ENCODE results near the gene PPCDC. TPM values are rescaled to one million over a fixed set of nuclear protein-coding genes. Genes with fewer than 3 reads are reported as not detected.
A peak's percentile ranks its signal among the peaks of the same experiment; 100 is the strongest.

PPCDC gene
- total RNA-seq, 4 donors from 2014 or later = 7.4 to 25.7 (median 13.1) TPM

- Histone ChIP-seq H3K4me1 (peaks cover 15% of the 10 kb centered on the region), H3K27ac (no peak overlapping the region), H3K4me3 (no peak overlapping the region), H3K9me3 (no peaks in the 10 kb centered on the region), H3K27me3 (peaks cover 15% of the 10 kb centered on the region), H3K36me3 (no peaks in the 10 kb centered on the region)
- 72% methylated on average over 2 of the region's 2 CpGs for WGBS
- no peak for TF ChIP-seq EP300 (IDR thresholded peaks at IDR 0.05)
- TF ChIP-seq CTCF (IDR thresholded peaks at IDR 0.05) = no peak
- TF ChIP-seq POLR2AphosphoS5 (IDR thresholded peaks at IDR 0.05) = no peak
- TF ChIP-seq POLR2A (IDR thresholded peaks at IDR 0.05) = no peak
- DNase-seq (ENCODE audit: low spot score in 2 of 2) = no peak
Measured at GRCh38 chr15:74994236-74994635, 29.2 kb upstream of the PPCDC start.

GRCh38 chr15:74994685-74995084 is 28.7 kb upstream of the PPCDC start:
- Histone ChIP-seq H3K4me1 (peaks cover 15% of the 10 kb centered on the region), H3K36me3 (no peaks in the 10 kb centered on the region), H3K4me3 (peak overlapping the region; percentile 69), H3K9me3 (no peaks in the 10 kb centered on the region), H3K27me3 (peaks cover 15% of the 10 kb centered on the region), H3K27ac (no peak overlapping the region)
- no peak for DNase-seq (ENCODE audit: low spot score in 2 of 2)
- TF ChIP-seq CTCF (IDR thresholded peaks at IDR 0.05) = no peak
- TF ChIP-seq EP300 (IDR thresholded peaks at IDR 0.05) = no peak
- no peak for TF ChIP-seq POLR2A (IDR thresholded peaks at IDR 0.05)
- TF ChIP-seq POLR2AphosphoS5 (IDR thresholded peaks at IDR 0.05) = no peak
- 48% methylated on average over 5 of the region's 5 CpGs for WGBS

- H3K4me1 ChIP-seq = peaks cover 15% of the 10 kb centered on the region
- peak; percentile 94 for DNase-seq (ENCODE audit: low spot score in 2 of 2)
- 2% methylated on average over 25 of the region's 58 CpGs for WGBS
- peak within 1 kb of the TSS; percentile 69 for H3K4me3 ChIP-seq
- no peak within 1 kb of the TSS for H3K27ac ChIP-seq
- TF ChIP-seq EP300 (IDR thresholded peaks at IDR 0.05) (no peak), POLR2AphosphoS5 (IDR thresholded peaks at IDR 0.05) (peak in 1 of 3 donors; percentile 19)
- H3K36me3 ChIP-seq = no peaks in the 10 kb centered on the region
- peaks cover 15% of the 10 kb centered on the region for H3K27me3 ChIP-seq
- H3K9me3 ChIP-seq = no peaks in the 10 kb centered on the region
Measured at GRCh38 chr15:74995182-74995778, 28.1 kb upstream of the PPCDC start, which contains the start of gene SCAMP5. SCAMP5 (plus strand) TSS chr15:74995563; CDS start chr15:75011840, 16,277 bp downstream.

GRCh38 chr15:74995779-74996765 is 27.3 kb upstream of the PPCDC start:
- Histone ChIP-seq H3K27ac (no peak overlapping the region), H3K4me3 (peak overlapping the region; percentile 69), H3K9me3 (no peaks in the 10 kb centered on the region), H3K4me1 (peaks cover 15% of the 10 kb centered on the region), H3K36me3 (no peaks in the 10 kb centered on the region), H3K27me3 (peaks cover 15% of the 10 kb centered on the region)
- DNase-seq (ENCODE audit: low spot score in 2 of 2) = peak in 1 of 2 donors; percentile 64
- WGBS = 17% methylated on average over 8 of the region's 42 CpGs
- TF ChIP-seq EP300 (IDR thresholded peaks at IDR 0.05) (no peak), POLR2A (IDR thresholded peaks at IDR 0.05) (no peak), CTCF (IDR thresholded peaks at IDR 0.05) (no peak), POLR2AphosphoS5 (IDR thresholded peaks at IDR 0.05) (no peak)

- H3K4me1 ChIP-seq = peaks cover 15% of the 10 kb centered on the region
- H3K36me3 ChIP-seq = no peaks in the 10 kb centered on the region
- H3K9me3 ChIP-seq = no peaks in the 10 kb centered on the region
- no peak overlapping the region for H3K4me3 ChIP-seq
- WGBS = 58% methylated on average over 4 of the region's 4 CpGs
- H3K27me3 ChIP-seq = peaks cover 15% of the 10 kb centered on the region
- DNase-seq (ENCODE audit: low spot score in 2 of 2) = no peak
- H3K27ac ChIP-seq = no peak overlapping the region
- TF ChIP-seq POLR2A (IDR thresholded peaks at IDR 0.05) (no peak), CTCF (IDR thresholded peaks at IDR 0.05) (no peak), POLR2AphosphoS5 (IDR thresholded peaks at IDR 0.05) (no peak), EP300 (IDR thresholded peaks at IDR 0.05) (no peak)
Measured at GRCh38 chr15:74997141-74997540, 26.2 kb upstream of the PPCDC start.
